Psoas muscle (tissue), 8 donors: ENCODE measurements around the gene LYZL6. TPM values are rescaled to one million over a fixed set of nuclear protein-coding genes. Genes with fewer than 3 reads are reported as not detected.

Experiments used
- ATAC-seq, 4 donors: fragments of 200-7000 bp; cut with Tn5 transposase; one replicate each; pipeline ENCODE4 v1.9.1; 2020; ENCODE audit warnings: moderate library complexity in 3 of 4, mild to moderate bottlenecking in 2 of 4
- DNase-seq, 2 donors: peaks; one replicate each; pipeline ENCODE4 v3.0.0-alpha.2; 2020
- H3K27ac ChIP-seq: fragments of 200-600 bp; one replicate; pipeline ENCODE4 v1.8.0; 2022
- H3K27me3 ChIP-seq, 3 donors: fragments of 200-600 bp in 1 of 3; one replicate each; pipeline versions ENCODE4 v1.6.1 to v1.8.0; 2013 to 2022; ENCODE audit warnings: low read length in 2 of 3, mild to moderate bottlenecking in 2 of 3, moderate library complexity in 1 of 3; ENCODE audit not compliant: insufficient read depth in 3 of 3
- H3K36me3 ChIP-seq, 2 donors: fragments of 200-600 bp in 1 of 2; one replicate each; pipeline versions ENCODE4 v1.6.1 to v1.8.0; 2013 to 2022; ENCODE audit warnings: low read depth in 1 of 2, mild to moderate bottlenecking in 1 of 2, moderate library complexity in 1 of 2; ENCODE audit not compliant: insufficient read depth in 1 of 2
- H3K4me1 ChIP-seq: fragments of 200-600 bp; one replicate; pipeline ENCODE4 v1.8.0; 2022
- H3K4me3 ChIP-seq: fragments of 200-600 bp; one replicate; pipeline ENCODE4 v1.8.0; 2022; ENCODE audit warnings: mild to moderate bottlenecking
- H3K9me3 ChIP-seq: fragments of 200-600 bp; one replicate; pipeline ENCODE4 v1.8.0; 2022
- WGBS, 3 donors: extraction: QIAGEN DNeasy Blood & Tissue Kit; methylation state at CpG; one replicate each; pipeline versions ENCODE4 v1.1.6 to v1.1.7; 2013; 5-methylcytosine and 5-hydroxymethylcytosine counted together
- intact Hi-C, 2 donors: fragments of 100-400 bp; cut with DNase I; formaldehyde crosslinking; loops; one replicate each; pipeline versions ENCODE4 v1.11.0 to v1.14.2; 2022
- polyA plus RNA-seq, 3 donors: library from polyadenylated mRNA; stranded (reverse); fragments of 200-250 nt; gene quantifications; one replicate each; pipeline ENCODE4 v1.2.3, GENCODE V29; 2013
- total RNA-seq, 4 donors: library from RNA; stranded (reverse); fragmentation: NEBNext Ultra II Directional in 2 of 4; extraction: Animal tissue kit (Norgen Biotek cat#: 25700) in 2 of 4; gene quantifications; one replicate each; pipeline versions ENCODE4 v1.2.1 to v1.2.4, GENCODE V29; 2021 to 2023
- TF ChIP-seq, protein P1 (sequence below): fragments of 200-600 bp; IDR thresholded peaks from one replicate; pipeline ENCODE4 v1.8.0; 2022; ENCODE audit warnings: antibody characterized with exemption
- donor health status: healthy with polysubstance abuse.
- donor health status: DM: no; HTN: no; CAD: no; lungs with moderate emphysema.
- donor health status: Bipolar disorder and iron deficiency.
- donor health status: healthy.
- donor health status: DM: yes; HTN: yes; CAD: no.
- donor health status: DM: no; HTN: no; CAD: no.
- donor health status: DM: no; HTN: no; CAD: no.
- donor health status: DM: yes; HTN: yes; CAD: no.

Gene LYZL6
- total and polyA plus RNA-seq, 7 donors: not detected

GRCh38 chr17:35932586-35932985, 10.9 kb downstream of the LYZL6 start:
- H3K9me3 ChIP-seq: no peaks in the 10 kb centered on the region
- no peaks in the 10 kb centered on the region for H3K36me3 ChIP-seq
- TF ChIP-seq, protein P1, sequence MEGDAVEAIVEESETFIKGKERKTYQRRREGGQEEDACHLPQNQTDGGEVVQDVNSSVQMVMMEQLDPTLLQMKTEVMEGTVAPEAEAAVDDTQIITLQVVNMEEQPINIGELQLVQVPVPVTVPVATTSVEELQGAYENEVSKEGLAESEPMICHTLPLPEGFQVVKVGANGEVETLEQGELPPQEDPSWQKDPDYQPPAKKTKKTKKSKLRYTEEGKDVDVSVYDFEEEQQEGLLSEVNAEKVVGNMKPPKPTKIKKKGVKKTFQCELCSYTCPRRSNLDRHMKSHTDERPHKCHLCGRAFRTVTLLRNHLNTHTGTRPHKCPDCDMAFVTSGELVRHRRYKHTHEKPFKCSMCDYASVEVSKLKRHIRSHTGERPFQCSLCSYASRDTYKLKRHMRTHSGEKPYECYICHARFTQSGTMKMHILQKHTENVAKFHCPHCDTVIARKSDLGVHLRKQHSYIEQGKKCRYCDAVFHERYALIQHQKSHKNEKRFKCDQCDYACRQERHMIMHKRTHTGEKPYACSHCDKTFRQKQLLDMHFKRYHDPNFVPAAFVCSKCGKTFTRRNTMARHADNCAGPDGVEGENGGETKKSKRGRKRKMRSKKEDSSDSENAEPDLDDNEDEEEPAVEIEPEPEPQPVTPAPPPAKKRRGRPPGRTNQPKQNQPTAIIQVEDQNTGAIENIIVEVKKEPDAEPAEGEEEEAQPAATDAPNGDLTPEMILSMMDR: no peak
- peaks cover 4% of the 10 kb centered on the region for H3K4me1 ChIP-seq
- peaks cover 0 to 23% (median 4%) of the 10 kb centered on the region in 3 donors for H3K27me3 ChIP-seq
- H3K27ac ChIP-seq: no peak overlapping the region
- DNase-seq (no peak), ATAC-seq (no peak)
- intact Hi-C loops: no loop called here
- H3K4me3 ChIP-seq: no peak overlapping the region

- Histone ChIP-seq H3K27ac (no peak overlapping the region), H3K4me1 (peaks cover 4% of the 10 kb centered on the region), H3K9me3 (no peaks in the 10 kb centered on the region), H3K36me3 (no peaks in the 10 kb centered on the region), H3K4me3 (no peak overlapping the region), H3K27me3 (peaks cover 0 to 23% (median 4%) of the 10 kb centered on the region in 3 donors)
- no peak for DNase-seq
- intact Hi-C loops: no loop called here
- 39 to 46% (median 45%) methylated on average over 6 of the region's 6 CpGs for WGBS, 3 donors
- TF ChIP-seq, protein P1: no peak
- no peak for ATAC-seq
Observed at GRCh38 chr17:35931794-35932425, 11.6 kb downstream of the LYZL6 start.

DNA sequence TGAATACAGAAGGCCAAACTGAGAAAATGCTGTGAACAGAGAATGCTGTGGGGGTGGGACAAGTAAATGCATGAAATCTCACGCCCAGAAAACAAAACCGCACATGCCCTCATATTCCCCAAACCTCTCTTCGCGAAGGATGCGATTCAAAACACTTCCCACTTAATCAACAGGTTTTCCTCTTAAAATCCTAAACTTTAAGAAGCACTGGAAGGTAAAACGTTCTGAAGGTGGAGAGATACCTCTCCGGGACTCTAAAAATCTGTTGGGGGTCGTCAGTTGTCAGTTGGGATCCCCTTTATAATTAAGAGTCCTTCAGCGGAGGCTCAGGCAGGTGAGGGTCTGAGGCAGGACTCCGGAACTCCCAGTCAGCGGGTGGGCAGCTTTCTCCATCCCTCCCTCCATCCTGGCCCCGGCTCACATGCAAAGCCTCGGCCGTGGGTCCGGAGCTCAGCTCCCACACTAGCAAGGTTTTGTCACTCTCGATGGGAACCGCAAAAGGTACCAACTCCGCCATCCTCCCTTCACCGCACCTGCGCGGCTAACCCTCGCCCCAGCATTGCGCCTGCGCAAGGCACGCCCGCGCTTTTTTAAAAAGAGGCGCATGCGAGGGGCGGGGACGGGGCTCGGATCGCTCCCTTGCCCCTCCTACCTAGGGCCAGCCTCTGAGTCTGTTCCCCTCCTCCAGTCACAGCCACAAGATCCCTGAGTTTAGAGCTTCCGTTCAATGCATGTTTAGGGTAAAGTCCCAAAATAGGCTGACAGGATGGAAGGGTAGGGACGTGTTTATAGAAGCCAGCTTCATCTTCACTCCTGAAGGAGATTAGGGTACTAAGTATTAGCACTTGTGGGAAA, 13.1 kb downstream of the LYZL6 start, which contains the start of gene RDM1:
Gene RDM1 (minus strand): TSS at position 563 of the 855 bp plus-strand sequence. CDS start 46 bp downstream, at position 517.
- H3K27me3 ChIP-seq: peaks cover 0 to 23% (median 4%) of the 10 kb centered on the region in 3 donors
- WGBS, 3 donors: 1 to 2% (median 2%) methylated on average over 35 of the region's 35 CpGs
- ATAC-seq (peak in 1 of 4 donors; percentile 49), DNase-seq (peak; percentile 24 to 60)
- H3K9me3 ChIP-seq: no peaks in the 10 kb centered on the region
- H3K36me3 ChIP-seq: no peaks in the 10 kb centered on the region
- H3K27ac ChIP-seq: no peak within 1 kb of the TSS
- H3K4me1 ChIP-seq: peaks cover 4% of the 10 kb centered on the region
- TF ChIP-seq, protein P1: no peak
- H3K4me3 ChIP-seq: peak within 1 kb of the TSS; percentile 32
- intact Hi-C loops: no loop called here

GRCh38 chr17:35927714-35928113, 15.8 kb downstream of the LYZL6 start:
- no peak for DNase-seq
- Histone ChIP-seq H3K36me3 (no peaks in the 10 kb centered on the region), H3K4me3 (no peak overlapping the region), H3K4me1 (peaks cover 4% of the 10 kb centered on the region), H3K27ac (no peak overlapping the region), H3K9me3 (no peaks in the 10 kb centered on the region), H3K27me3 (peaks cover 0 to 23% (median 4%) of the 10 kb centered on the region in 3 donors)
- TF ChIP-seq, protein P1: no peak
- intact Hi-C loops: no loop called here
- no peak for ATAC-seq
